ENCODE results near the gene OR2G3. TPM values are rescaled to one million over a fixed set of nuclear protein-coding genes. Genes with fewer than 3 reads are reported as not detected.

Gene OR2G3
- total and polyA plus RNA-seq, 2 of the 13 experiments (the other 11 are each of a cell fraction or from before 2014, with no cell fraction given), result not detected

DNA sequence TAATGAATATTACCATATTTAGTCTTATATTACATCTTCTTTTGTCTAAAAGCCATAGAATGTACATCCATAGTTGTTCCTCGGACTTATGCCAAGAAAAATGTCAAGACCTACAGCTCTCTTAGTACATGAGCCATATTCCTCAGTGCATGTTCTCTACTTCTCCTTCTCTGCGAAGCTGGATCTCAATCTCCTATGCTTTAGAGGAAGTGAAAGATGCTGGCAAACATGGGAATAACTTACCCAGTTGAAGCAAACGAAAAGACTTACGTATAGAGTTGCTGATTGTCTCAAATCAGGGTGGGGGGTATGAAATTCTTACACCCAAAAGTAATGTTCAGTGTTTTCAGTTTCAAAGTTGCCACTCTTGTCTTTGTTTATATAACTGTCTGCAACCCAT, 41.5 kb downstream of the OR2G3 start:
- TF ChIP-seq, protein P1, sequence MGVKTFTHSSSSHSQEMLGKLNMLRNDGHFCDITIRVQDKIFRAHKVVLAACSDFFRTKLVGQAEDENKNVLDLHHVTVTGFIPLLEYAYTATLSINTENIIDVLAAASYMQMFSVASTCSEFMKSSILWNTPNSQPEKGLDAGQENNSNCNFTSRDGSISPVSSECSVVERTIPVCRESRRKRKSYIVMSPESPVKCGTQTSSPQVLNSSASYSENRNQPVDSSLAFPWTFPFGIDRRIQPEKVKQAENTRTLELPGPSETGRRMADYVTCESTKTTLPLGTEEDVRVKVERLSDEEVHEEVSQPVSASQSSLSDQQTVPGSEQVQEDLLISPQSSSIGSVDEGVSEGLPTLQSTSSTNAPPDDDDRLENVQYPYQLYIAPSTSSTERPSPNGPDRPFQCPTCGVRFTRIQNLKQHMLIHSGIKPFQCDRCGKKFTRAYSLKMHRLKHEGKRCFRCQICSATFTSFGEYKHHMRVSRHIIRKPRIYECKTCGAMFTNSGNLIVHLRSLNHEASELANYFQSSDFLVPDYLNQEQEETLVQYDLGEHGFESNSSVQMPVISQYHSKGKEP (CRISPR knock-in tag; IDR thresholded peaks at IDR 0.05), result no peak
- TF ChIP-seq ZNF891 (CRISPR knock-in tag; IDR thresholded peaks at IDR 0.05), result no peak
- TF ChIP-seq, protein P2, sequence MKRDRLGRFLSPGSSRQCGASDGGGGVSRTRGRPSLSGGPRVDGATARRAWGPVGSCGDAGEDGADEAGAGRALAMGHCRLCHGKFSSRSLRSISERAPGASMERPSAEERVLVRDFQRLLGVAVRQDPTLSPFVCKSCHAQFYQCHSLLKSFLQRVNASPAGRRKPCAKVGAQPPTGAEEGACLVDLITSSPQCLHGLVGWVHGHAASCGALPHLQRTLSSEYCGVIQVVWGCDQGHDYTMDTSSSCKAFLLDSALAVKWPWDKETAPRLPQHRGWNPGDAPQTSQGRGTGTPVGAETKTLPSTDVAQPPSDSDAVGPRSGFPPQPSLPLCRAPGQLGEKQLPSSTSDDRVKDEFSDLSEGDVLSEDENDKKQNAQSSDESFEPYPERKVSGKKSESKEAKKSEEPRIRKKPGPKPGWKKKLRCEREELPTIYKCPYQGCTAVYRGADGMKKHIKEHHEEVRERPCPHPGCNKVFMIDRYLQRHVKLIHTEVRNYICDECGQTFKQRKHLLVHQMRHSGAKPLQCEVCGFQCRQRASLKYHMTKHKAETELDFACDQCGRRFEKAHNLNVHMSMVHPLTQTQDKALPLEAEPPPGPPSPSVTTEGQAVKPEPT (CRISPR knock-in tag; IDR thresholded peaks at IDR 0.05; ENCODE audit: low read depth), result no peak
- no peak for TF ChIP-seq ZNF572 (CRISPR knock-in tag; IDR thresholded peaks at IDR 0.05)
- TF ChIP-seq ZNF746 (CRISPR knock-in tag; IDR thresholded peaks at IDR 0.05), result no peak
- TF ChIP-seq, protein P3, sequence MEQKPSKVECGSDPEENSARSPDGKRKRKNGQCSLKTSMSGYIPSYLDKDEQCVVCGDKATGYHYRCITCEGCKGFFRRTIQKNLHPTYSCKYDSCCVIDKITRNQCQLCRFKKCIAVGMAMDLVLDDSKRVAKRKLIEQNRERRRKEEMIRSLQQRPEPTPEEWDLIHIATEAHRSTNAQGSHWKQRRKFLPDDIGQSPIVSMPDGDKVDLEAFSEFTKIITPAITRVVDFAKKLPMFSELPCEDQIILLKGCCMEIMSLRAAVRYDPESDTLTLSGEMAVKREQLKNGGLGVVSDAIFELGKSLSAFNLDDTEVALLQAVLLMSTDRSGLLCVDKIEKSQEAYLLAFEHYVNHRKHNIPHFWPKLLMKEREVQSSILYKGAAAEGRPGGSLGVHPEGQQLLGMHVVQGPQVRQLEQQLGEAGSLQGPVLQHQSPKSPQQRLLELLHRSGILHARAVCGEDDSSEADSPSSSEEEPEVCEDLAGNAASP (CRISPR knock-in tag; IDR thresholded peaks at IDR 0.05; ENCODE audit: borderline replicate concordance), result no peak
- ChIA-PET CTCF (ENCODE audit: low intra/inter-chr PET ratio, low total read pairs) (no interaction called here), POLR2A (no interaction called here)
- H3K9ac ChIP-seq (ENCODE audit: insufficient read depth, low read depth, low read length), result no peak overlapping the region
- H3K27ac ChIP-seq (ENCODE audit: extremely low read length, insufficient read depth, low read length), result no peak overlapping the region
- H3K36me3 ChIP-seq (replicated peaks in 1 of 2; ENCODE audit: control insufficient read depth in 1 of 2, insufficient read depth in 2 of 2, low read length in 2 of 2), result no peaks in the 10 kb centered on the region
- in situ Hi-C loops (cut with HindIII; ENCODE audit: extremely low pct_ligation_motif_present, low pct_unique_long_range_greater_than_20kb) (no loop called here), intact Hi-C loops (cut with micrococcal nuclease; ENCODE audit: unreplicated experiment) (no loop called here)
- no TSS peak for BruUV-seq (replicated peaks)
- no peak overlapping the region for H2AFZ ChIP-seq (ENCODE audit: low read length)
- no peaks in the 10 kb centered on the region for H3K4me1 ChIP-seq (ENCODE audit: insufficient read depth, low read length)
- H3K4me2 ChIP-seq (ENCODE audit: low read depth, low read length), result no peak overlapping the region
- no peak overlapping the region for H3K4me3 ChIP-seq (replicated peaks in 1 of 3; ENCODE audit: insufficient read depth in 1 of 3, low read depth in 2 of 3, low read length in 3 of 3)
- DNase-seq (ENCODE audit: low spot score) (no peak), FAIRE-seq (no peak), ATAC-seq (no peak)
- no peaks in the 10 kb centered on the region for H3K9me3 ChIP-seq (ENCODE audit: low read length)
- 8% methylated on average over 4 of the region's 4 CpGs for WGBS (ENCODE audit: low lambda C conversion rate)
- no peaks in the 10 kb centered on the region for H3K79me2 ChIP-seq (ENCODE audit: insufficient read depth, low read length)
- H4K20me1 ChIP-seq (ENCODE audit: insufficient read depth, low read length), result no peaks in the 10 kb centered on the region
- H3K27me3 ChIP-seq (ENCODE audit: control insufficient read depth in 1 of 2, insufficient read depth in 2 of 2, low read length in 2 of 2), result no peaks in the 10 kb centered on the region
